ENCODE data around the gene TAF11L14. TPM values are rescaled to one million over a fixed set of nuclear protein-coding genes. Genes with fewer than 3 reads are reported as not detected.

TAF11L14 gene
- total RNA-seq, 2 donors from 2014 or later, result not detected

DNA sequence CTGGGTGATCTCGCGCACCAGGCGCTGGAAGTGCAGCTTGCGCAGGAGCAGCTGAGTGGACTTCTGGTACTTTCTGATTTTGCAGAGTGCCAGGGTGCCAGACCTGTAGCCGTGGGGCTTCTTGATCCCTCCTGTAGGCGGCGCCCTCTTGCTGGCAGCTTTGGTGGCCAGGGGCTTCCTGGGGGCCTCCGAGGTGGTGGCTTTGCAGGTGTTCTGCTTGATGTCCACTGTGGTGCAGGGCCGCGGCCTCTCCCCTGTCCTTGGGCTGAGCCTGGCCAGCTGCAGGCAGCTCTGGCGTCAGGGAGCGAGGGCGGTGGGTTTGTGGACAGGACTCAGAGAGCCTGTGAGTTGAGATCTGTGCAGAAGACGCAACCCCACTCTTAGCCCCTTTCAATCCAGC lies 36.1 kb downstream of the TAF11L14 start:
- no peak for DNase-seq (ENCODE audit: low spot score)
- intact Hi-C loops (cut with DNase I), result no loop called here

DNA sequence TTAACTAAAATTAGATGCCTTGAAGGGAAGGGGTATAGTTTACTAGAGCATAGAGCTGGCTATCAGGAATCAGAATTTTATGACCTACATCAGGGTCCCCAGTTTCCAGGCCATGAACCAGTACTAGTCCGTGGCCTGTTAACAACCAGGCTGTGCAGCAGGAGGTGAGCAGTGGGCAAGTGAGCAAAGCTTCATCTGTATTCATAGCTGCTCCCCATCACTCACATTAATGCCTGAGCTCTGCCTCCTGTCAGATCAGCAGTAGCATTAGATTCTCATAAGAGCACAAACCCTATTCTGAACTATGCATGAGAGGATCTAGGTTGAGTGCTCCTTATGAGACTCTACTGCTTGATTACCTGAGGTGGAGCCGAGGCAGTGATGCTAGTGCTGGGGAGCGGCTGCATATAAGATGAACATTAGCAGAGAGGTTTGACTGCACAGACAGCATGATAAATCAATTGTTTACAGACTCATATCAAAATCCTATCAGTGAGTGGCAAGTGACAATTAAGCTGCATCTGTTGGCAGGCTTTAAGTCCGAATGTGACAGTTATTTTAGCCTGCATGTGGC lies 44.6 kb downstream of the TAF11L14 start:
- no peak for DNase-seq (ENCODE audit: low spot score)
- intact Hi-C loops (cut with DNase I), result no loop called here

DNA sequence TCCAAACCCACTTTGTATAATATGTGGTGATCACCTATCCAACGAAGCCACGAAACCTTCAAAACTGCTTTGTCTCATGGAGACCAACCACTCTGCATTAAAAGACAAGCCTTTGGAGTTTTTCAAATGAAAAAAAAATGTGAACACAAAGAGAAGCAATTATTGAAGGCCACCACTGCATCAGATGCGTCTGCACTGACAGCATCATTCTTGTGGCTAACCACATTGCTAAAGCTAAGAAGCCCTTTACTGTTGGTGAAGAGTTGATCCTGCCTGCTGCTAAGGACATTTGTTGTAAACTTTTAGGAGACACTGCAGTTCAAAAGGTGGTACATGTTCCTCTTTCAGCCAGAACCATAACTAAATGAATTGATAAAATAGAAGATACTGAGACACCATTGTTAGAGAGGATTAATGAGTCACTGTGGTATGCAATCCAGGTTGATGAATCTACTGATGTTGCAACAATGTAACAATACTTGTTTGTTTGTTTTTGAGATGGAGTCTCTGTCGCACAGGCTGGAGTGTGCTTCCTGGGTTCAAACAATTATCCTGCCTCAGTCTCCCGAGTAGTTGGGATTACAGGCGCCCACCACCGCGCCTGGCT lies 45.4 kb downstream of the TAF11L14 start:
- DNase-seq (ENCODE audit: low spot score), result no peak
- intact Hi-C loops (cut with DNase I), result no loop called here

DNA sequence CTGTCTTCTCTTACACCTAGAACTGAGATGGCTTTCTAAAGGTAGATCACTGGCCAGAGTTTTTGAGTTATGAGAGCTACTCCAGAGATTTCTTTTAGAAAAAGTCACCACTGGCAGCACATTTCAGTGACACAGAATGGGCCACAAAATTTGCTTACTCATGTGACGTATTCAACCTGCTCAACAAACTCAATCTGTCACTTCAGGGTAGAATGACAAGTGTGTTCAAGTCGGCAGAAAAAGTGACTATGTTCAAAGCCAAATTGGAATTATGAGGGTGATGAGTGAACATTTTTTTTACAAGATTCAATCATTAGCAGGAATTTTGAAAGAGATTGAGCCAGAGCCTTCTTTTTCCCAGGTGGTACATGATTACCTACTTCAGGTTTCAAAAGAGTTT lies 46.5 kb downstream of the TAF11L14 start:
- intact Hi-C loops (cut with DNase I), result no loop called here
- DNase-seq (ENCODE audit: low spot score), result no peak

Other genes with a start within 250 kb of the TAF11L14 start
- gene TAF11L2, start 136.2 kb upstream of the TAF11L14 start, total RNA-seq, result not detected
- gene TAF11L3, start 116.1 kb upstream of the TAF11L14 start, total RNA-seq, result not detected
- gene TAF11L4, start 112.7 kb upstream of the TAF11L14 start, total RNA-seq, result not detected
- not detected for gene TAF11L5, start 109.2 kb upstream of the TAF11L14 start, total RNA-seq
- not detected for gene TAF11L6, start 105.8 kb upstream of the TAF11L14 start, total RNA-seq
- not detected for gene TAF11L7, start 48.7 kb upstream of the TAF11L14 start, total RNA-seq
- gene TAF11L8, start 43.5 kb upstream of the TAF11L14 start, total RNA-seq, result not detected
- gene TAF11L9, start 40.1 kb upstream of the TAF11L14 start, total RNA-seq, result not detected
- gene TAF11L10, start 36.6 kb upstream of the TAF11L14 start, total RNA-seq, result not detected
- not detected for gene TAF11L11, start 30.3 kb upstream of the TAF11L14 start, total RNA-seq
- gene TAF11L12, start 24.1 kb upstream of the TAF11L14 start, total RNA-seq, result not detected
- gene TAF11L13, start 2.4 kb upstream of the TAF11L14 start, total RNA-seq, result not detected

Data from posterior vena cava (tissue), 2 donors.